Measurements from ENCODE around the gene DKK3.

Gene DKK3

DNA sequence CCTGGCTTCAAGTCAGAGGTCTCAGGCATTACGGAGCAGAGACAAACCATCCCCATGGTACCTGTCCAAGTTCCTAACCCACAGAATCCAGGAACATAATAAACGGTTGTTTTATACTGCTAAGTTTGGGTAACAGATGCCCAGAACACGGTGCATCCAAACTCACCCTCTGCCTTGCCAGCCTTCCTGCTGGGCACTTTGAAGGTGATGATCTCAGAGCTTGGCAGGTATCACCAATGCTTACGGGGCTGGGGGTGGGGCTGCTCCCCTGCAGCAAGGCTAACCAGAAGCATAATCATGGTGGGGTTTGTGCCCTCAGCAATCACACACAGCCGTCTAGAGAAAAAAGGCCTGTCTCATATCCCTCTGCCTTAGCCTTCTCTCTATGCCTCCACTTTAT, 27.1 kb downstream of the DKK3 start:
- no peak for DNase-seq

DNA sequence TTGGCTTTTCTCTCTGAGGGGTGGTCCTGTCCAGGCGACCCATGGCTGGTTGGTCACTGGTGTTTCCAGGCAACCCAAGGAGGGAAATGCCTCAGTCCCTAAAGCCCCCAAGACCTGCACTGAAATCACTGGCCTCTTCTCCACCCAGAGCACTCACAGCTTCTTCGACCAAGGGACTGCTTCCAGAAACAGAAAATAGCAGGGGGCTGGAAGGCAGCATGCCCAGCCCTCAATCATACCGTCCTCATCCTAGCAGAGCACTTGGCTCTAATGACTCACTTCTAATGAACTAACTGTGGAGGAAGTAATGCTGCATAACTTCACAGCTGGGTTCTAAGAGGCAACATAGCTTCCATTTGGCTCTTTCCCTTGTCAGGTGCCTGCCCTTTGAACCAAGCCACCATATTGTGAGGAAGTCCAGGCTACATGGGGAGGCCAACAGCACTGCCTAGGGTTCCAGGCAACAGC, 27.6 kb downstream of the DKK3 start:
- no peak for DNase-seq

DNA sequence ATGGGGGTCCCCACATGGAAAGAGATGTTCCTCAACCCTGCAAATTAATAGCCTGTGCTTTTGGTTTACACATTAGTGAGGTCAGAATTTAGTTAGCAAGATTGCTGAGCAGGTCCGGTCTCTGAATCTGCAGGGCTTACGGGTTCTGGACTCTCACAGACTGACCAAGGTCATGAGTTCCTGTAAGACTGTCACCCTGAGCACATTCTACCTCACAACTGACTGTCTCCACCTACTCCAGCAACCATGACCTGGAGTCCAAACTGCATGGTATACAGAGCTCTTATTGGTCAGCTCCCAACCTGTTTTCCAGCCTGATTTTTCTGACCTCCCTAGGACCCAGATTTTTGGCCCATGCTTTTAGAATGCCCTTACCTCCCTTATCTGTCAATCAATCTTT, 28.2 kb downstream of the DKK3 start:
- DNase-seq, result no peak

DNA sequence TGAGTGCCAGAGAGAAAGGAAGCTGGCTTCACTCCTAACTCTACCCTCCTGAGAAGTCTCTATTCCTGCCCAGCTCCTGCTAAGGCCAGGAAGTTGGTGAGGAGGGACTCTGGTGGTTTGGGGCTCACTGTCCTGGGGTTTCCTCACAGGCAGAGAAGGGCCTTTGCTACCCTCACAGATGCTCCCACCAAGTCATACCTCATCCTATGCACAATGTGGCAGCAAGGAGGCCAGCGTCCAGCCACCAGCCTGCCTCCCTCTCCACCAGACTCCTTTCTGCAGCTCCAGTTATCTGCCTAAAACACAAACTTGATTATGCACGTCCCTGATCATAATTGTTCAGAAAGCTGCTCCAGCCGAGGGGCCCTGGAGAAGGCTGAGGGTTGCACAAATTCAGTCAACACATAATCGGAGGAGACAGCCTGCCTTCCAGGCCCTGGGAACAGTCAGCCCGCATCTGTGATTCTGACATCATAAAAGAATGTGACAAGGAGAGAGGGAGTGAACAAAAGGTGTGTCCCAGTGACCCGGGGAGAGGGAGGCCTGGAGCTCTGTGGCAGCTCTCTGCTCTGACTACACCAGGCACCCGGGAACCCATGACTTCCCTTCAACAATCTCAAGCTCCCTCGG, 28.8 kb downstream of the DKK3 start:
- no peak for DNase-seq

DNA sequence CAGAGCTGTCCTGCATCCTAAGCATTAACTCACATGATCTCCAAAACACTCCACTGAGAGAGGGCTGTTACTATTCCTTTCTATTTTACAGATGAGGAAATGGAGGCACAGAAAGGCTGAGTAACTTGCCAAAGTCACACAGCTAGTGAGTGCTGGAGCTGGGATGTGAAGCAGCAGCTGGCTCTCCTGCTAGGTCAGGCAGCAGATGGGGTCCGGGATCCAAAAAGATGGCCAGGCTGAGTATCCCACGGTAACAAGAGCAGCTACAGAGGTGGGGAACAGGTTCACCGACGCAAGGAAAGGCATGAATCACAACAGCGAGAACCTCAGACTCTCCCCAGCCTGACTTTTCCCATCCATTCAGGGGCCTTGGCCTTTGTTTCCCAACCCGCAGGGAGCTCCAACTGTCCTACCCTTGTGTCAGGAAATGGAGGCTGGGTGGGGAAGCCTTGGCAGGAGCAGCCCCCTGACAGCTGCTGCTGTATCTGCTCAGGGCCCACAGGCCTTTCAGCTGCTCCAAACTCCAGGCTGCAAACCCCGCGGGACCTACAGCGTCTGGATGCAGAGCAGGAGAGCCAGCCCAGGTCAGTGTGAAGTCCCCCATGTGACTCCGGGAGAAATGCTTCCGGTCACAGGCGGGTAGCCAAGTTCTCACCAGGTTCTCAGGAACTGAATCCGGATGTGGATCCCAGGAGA, 29.5 kb downstream of the DKK3 start:
- no peak for DNase-seq

DNA sequence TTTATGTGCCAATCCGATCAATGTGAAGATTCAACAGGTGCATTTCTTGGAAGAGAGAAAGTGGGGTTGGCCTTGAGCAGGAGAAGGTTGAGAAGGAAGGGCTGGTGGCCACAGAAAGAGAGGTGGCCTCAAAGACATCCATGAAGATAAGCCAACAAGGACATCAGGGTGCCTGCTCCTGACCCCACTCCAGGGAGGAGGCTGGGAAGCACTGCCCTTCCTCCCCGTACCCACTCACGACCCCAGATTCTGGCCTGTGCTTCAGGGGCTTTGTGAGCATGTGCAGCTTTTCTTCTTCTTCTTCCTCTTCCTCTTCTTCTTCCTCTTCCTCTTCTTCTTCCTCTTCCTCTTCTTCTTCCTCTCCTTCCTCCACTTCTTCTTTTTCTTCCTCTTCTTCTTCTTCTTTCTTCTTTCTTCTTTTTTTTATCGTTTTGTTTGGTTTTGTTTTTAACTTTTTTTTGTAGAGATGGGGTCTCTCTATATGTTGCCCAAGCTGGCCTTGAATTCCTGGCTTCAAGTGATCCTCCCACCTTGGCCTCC, 30.3 kb downstream of the DKK3 start:
- DNase-seq, result no peak

DNA sequence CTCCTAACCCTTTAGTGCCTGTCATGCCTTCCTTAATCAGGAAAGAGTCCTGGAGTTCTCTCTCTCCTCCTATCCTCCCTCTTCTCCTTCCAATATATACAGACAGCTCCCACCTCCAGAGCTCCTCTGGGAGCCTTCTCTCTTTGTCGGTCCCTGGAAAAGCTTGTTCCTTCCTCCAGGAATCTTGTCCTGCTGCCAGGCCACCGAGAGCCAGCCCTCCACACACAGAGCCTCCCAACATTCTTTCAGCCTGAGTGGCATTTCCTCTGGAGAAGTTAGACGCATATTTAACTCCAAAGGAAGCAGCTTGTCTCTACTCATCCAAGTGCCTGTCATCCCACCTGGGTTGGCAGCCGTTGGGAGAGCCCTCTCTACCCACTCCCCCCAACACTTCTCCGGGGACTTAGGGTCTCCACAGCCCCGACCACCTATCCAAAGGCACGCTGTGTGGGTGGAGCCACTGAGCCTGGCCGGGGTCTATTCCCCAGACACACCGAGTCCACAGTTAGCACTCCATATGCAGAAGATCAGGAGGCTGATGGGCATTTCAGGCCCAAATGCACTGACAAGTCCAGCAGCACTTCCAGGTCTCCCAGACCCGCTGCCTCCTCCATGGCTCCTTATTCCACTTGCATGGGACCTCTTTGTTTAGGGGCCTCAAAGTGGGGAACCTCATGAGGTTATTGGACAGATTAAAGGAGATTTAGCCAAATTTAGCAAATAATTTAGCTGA, 31.1 kb downstream of the DKK3 start:
- no peak for DNase-seq

DNA sequence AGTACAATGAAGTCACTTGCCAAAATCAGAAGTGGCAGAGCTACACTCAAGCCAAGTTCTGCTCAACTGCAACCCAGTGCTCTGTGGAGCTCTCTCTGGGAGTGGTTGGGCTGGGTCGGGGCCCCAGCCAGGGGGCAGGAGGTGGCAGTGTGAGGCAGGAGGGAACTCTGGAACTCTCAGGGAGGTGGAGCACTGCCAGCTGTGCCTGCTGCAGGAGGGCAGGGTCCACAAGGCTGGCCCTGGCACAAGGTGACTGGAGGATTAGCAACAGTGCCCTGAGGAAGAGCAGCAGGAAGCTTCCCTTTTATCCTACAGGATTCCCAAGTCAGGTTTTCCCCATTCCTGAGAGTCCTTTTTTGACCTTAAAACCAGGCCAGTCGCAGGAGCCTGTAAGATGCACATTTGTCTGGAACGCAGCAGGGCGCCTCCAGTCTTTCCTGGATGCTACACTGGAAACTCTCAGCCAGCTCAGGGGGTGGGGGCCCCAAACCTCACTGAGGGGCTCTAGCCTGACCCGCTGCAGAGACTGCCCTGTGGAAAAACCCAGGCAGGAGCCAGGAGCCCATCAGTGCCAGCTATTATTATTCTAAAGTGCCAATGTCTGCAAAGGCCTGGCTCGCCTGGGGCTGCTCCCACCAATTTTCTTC, 31.8 kb downstream of the DKK3 start:
- no peak for DNase-seq

DNA sequence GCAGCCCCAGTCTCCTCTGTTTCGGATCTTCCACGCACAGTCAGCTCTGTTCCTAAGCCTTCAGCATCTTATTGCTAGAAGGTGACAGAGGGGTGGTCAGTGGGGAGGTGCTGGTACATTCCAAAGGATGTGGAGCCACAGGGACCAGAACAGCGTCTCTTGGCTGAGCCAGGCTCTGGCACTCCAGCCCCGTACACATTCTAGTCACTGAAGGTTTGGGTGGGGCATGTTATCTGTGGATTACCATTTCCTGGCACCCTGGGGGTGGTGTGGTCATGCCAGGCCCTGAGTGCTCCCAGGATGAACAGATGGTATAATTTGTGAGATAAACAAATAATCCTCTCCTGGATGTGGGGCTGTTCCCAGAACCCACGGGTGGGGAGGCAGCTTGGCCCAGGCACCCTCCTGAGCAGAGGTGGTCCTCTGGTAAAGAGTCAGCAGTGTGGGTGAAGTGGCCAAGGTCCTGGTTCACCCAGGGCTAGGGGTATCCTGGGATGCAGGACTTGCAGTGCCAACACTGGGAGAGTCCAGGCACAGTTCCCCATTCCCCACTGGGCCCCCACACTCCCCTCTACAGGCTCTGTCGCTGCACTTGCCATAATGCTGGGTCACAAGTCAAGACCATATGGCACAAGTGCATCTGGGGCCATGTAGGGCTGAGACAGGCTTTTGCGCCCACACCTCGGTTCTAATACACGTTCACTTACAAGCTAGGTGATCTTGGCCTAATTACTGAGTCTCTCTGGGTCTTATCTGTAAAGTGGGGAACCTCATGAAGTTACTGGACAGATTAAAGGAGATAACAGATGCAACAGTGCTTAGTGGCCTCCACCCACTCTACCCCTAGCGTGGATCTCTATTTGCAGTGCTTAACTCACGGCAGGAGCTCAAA, 33.0 kb downstream of the DKK3 start:
- no peak for DNase-seq

DNA sequence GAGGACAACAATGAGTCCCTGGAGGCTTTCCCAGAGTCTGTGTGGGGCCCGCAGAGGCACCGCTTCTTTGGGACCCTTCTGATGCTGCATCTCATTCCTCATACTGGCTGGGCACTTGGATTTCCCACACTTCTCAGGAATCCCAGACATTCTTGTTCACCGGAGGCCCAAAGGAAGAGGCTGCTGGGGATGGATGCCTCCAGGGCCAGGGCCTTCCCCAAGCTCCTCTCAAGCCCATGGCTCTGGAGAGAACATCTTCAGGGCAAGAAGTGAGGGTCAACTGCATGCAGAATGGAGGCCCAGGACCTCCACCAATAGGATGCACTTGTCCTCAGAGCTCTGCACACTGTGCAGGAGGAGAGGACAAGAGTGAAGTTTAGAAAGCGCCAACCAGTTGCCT, 34.6 kb downstream of the DKK3 start:
- no peak for DNase-seq

DNA sequence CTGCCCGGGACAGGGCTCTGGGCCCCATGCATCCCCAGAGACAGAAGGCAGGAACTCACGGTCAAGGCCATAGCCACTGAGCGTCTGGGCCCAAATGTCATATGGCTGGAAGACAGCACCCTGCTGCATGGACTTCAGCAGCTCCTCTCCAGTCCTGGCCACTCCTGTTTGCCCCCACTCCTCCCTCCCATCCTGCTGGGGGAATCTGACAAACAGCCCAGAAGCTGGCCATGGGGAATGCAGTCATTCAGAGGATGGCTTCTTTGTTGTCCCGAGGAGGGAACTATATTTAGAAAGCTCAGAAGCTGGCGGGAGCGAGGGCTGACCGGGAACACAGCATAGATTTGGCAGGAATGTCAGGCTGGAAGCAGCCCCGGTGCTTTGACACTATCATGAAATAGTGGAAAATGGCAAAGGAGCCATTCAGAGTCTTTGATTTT, 35.0 kb downstream of the DKK3 start:
- no peak for DNase-seq

DNA sequence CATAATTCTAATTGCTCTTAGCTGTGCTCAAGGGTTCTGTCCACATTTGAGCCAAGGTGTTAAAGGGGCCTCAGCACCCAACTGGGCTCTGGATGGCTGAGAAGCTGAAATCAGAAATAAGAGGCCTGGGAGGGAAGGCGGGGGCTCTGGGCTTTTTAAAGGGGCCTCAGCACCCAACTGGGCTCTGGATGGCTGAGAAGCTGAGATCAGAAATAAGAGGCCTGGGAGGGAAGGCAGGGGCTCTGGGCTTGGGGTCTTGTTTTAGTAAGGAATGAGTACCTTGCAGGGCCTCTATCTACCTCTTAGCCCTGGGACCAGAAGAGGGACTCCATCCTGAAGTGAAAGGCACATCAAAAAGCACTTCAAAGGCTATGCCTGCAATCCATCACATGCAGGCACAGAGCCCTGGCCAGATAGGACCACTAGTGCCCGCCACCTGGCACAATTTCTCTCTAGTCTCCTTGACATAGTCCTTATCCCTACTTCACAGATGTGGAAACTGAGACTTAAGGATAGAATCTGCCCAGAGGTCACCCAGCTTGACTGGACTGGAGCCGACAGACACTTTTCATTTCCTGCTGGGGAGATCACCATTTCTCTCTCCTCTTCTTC, 35.6 kb downstream of the DKK3 start:
- DNase-seq, result no peak

DNA sequence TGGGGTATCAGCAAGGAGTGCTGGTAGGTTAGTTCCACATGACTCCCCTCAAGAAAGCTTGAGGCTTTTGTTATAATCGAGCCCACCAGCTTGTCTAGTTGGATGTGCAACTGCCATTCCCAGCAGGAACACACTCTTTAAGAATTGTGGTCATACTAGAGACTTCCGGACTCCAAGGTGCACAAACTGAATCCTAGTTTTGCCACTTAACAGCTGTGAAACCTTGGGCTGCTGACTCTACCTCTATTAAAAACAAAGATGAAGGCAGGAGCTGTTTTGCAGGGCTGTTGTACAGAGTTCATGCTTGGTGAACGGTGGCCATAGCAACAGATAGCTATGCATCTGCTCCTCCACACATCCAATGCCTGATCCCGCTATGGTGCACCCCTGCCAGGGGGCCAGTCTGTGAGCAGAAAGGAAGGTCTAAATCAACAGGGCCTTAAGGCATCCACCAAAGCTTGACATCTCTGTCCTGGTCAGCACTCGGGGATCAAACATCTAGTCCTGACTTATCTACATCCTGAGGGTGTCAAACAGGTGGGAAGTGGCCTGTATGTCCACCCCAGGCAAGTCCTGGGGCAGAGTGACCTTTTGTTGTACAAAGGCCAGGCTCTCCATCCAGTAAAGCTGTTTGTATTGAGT, 36.4 kb downstream of the DKK3 start:
- DNase-seq, result no peak

DNA sequence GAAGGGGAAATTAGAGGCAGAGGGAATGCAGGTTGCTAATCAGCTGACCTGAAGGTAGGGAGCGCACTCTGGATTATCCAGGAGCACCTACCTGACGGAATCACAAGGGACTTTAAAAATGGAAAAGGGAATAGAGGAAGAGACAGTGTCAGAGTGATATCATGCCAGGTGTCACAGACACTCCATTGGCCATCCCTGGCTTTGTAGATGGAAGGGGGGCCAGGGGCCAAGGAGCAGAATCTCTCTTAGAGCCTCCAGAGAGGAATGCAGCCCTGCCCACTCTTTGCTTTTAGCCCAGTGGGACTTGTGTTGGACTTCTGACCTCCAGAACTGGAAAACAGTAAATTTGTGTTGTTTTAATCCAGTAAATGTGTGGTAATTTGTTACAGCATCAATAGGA, 37.9 kb downstream of the DKK3 start:
- no peak for DNase-seq

DNA sequence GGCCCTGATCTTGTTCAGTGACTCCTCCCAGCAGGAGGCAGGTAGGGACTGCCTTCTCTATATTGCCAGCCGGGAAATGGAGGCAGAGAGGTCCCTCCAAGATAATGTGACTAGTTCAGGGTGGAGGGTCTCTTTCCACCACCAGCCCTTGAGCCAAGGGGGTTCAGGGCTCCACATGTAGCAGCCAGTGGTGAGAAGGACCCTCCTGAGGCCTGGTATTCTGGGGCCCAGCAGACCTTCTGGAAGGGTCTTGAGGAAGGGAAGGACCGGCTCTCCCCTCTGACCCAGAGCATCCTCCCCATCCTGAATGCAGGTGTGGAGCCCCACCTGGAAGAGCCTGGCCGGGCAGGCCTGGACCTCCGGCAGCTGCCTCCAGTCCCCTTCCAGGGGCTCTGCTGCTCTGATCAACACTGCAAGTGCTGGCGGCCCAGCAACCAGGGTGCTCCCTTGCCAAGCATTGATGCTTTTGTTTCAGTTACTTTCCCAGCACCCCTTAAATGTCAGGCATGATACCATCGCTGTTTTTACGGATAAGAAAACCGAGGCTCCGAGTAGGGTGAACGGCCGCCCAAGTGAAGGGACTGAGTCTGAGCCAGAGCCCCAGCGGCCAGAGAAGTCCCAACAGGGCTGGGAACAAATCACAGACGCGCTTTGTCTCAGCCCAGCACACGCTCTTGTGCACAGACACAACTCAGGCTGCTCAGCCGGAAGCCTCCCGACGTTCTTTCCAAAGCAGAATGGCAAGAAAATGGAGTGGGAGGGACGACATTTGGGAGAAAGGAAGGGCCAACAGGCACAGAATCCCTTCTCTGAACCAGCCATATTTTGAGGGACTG, 38.8 kb downstream of the DKK3 start:
- no peak for DNase-seq

DNA sequence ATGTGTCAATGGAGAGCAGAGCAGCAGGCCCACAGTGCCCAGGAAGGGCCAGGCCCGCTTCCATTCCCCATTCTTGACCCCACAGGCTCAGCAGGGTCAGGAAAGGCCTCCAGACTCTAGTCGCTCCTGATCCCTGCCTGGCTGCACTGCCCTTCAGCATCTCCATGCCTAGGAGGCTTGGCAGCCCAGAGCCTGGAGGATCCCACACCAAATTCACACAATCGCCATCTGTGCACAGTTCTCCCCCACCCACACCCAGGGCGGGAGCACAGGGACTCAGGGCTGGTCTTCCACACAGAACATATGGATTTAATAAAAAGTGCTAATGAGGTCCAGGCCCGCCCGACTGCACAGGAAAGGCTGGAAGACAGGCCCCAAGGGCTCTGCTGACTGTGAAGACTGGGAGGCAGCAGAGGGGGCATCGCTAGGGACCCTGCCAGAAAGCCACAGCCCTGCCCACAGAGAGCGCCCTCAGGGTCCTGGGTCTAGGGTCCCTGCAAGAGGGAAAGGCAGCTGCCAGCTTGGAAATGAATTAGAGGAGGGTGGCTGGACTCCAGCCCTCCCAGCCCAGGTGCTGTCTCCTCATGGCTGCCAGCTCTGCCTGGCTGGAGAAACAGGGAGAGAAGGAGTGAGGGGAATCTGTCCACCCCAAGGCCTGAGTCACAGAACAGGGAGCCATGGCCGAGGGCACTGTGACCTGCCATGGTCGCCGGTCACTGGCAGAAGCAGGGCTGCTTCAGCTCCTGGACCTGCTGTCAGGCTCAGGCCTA, 39.7 kb downstream of the DKK3 start:
- no peak for DNase-seq

DNA sequence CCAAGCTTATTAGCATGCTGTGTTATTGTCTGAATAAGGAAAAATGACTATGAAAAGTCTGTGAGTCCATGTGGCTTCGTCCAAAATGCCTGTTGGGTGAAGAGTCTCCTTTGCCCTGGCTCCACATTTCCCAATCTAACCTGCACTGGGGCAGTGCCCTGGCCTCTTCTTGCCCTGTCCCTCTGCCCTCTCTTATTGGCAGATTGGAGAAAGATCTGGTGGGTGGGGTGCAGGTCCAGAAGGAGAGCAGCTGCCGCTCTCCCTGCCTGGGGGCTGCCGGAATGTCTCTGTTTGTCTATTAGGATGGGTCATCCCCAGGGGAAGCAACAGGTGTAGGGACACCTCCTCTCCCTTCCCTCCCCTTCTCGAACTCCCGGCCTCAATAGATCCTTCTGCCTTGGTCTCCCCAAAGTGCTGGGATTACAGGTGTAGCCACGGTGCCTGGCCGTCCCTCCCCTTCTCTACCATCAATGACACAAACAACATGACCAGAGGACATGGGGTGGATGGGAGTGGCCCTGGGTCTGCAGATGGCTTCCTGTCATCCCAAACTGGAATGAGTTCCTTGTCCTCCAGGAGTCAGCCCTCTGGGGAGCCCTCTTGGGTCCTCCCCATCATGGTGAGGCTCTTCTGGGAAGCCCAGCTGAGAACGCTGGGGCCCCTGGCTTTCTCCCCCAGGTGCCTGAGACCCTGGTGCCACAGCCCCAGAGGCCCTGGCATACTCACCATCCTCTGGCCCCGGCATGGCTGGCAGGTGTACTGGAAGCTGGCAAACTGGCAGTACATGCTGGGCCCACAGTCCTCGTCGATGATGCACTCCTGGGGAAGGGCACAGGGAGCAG, 40.5 kb downstream of the DKK3 start:
- DNase-seq, result no peak
